Sigmoid colon (tissue), 7 donors: ENCODE results near the gene MPV17L. TPM values are rescaled to one million over a fixed set of nuclear protein-coding genes. Genes with fewer than 3 reads are reported as not detected.

Source experiments
- DNase-seq: peaks from one replicate; pipeline ENCODE4 v3.0.0-alpha.2; 2019
- H3K27ac ChIP-seq, 4 donors: fragments of 200-600 bp; sonication (generic); one replicate each; pipeline ENCODE4 v1.5.1; 2016 to 2019; ENCODE audit warnings: mild to moderate bottlenecking in 1 of 4
- H3K27me3 ChIP-seq, 3 donors: fragments of 200-600 bp; sonication (generic); one replicate each; pipeline ENCODE4 v1.5.1; 2019; ENCODE audit warnings: mild to moderate bottlenecking in 1 of 3
- H3K36me3 ChIP-seq, 4 donors: fragments of 200-600 bp; sonication (generic); one replicate each; pipeline ENCODE4 v1.5.1; 2016 to 2019
- H3K4me1 ChIP-seq, 4 donors: fragments of 200-600 bp; sonication (generic); one replicate each; pipeline ENCODE4 v1.5.1; 2017 to 2019
- H3K4me3 ChIP-seq, 4 donors: fragments of 200-600 bp; sonication (generic); one replicate each; pipeline ENCODE4 v1.5.1; 2017 to 2019; ENCODE audit warnings: mild to moderate bottlenecking in 2 of 4, moderate library complexity in 1 of 4
- H3K9me3 ChIP-seq, 4 donors: fragments of 200-600 bp in 3 of 4; sonication (generic) in 3 of 4; one replicate each; pipeline versions ENCODE4 v1.5.1 to v1.6.1; 2013 to 2019
- EP300 ChIP-seq, 4 donors: sonication (generic); formaldehyde crosslinking; IDR thresholded peaks; one replicate each; pipeline ENCODE4 v1.6.1; 2017; ENCODE audit warnings: antibody characterized with exemption in 4 of 4
- POLR2A ChIP-seq, 2 donors: fragments of 450-650 bp; IDR thresholded peaks; one replicate each; pipeline ENCODE4 v1.6.1; 2016; ENCODE audit warnings: antibody characterized with exemption in 2 of 2, mild to moderate bottlenecking in 2 of 2, moderate library complexity in 2 of 2
- POLR2AphosphoS5 ChIP-seq, 4 donors: sonication (generic); formaldehyde crosslinking; IDR thresholded peaks; one replicate each; pipeline ENCODE4 v1.6.1; 2017; ENCODE audit warnings: antibody characterized with exemption in 4 of 4
- WGBS, 2 donors: extraction: QIAGEN DNeasy Blood & Tissue Kit; methylation state at CpG; one replicate each; pipeline ENCODE4 v1.1.7; 2013; 5-methylcytosine and 5-hydroxymethylcytosine counted together
- intact Hi-C: fragments of 100-400 bp; cut with DNase I; formaldehyde crosslinking; loops from one replicate; pipeline ENCODE4 v1.15.1; 2023
- polyA plus RNA-seq, 3 donors: library from polyadenylated mRNA; stranded (reverse); fragments of 200-250 nt; gene quantifications; one replicate each; pipeline ENCODE4 v1.2.3, GENCODE V29; 2013
- total RNA-seq, 4 donors: library from RNA; depleted of rRNA; stranded (reverse); fragments of >200 nt; gene quantifications; one replicate each; pipeline ENCODE4 v1.1.0, GENCODE V29; 2016
- TF ChIP-seq, protein P1 (sequence below), 4 experiments: fragments of 450-650 bp in 3 of 4; fragments of 200-600 bp in 1 of 4; IDR thresholded peaks; one replicate each; pipeline ENCODE4 v1.5.1; 2016 to 2019; ENCODE audit warnings: antibody characterized with exemption in 4 of 4, mild to moderate bottlenecking in 3 of 4, moderate library complexity in 2 of 4
- donor health status: healthy with polysubstance abuse.
- donor health status: Bipolar disorder and iron deficiency.
- donor health status: healthy.

The MPV17L gene
- total and polyA plus RNA-seq, 7 donors: 1.8 to 13.9 (median 8.9) TPM

DNA sequence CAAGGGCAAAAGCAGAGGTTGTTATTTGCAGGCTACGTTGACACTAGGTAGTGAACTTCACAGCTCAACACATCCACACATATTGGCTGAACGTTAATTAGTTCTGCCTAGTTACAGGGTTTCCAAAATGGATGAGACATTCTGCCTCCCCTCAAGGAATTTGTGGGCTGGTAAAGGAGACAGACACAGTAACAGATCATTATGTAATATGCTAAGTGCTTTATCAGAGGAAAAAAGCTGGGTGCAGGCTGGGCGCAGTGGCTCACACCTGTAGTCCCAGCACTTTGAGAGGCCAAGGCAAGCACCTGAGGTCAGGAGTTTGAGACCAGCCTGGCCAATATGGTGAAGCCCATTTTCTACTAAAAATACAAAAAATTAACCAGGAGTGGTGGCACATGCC lies 65.0 kb downstream of the MPV17L start:
- H3K27me3 ChIP-seq: no peaks in the 10 kb centered on the region
- no peak for TF ChIP-seq POLR2AphosphoS5 (IDR thresholded peaks at IDR 0.05)
- TF ChIP-seq, protein P1, sequence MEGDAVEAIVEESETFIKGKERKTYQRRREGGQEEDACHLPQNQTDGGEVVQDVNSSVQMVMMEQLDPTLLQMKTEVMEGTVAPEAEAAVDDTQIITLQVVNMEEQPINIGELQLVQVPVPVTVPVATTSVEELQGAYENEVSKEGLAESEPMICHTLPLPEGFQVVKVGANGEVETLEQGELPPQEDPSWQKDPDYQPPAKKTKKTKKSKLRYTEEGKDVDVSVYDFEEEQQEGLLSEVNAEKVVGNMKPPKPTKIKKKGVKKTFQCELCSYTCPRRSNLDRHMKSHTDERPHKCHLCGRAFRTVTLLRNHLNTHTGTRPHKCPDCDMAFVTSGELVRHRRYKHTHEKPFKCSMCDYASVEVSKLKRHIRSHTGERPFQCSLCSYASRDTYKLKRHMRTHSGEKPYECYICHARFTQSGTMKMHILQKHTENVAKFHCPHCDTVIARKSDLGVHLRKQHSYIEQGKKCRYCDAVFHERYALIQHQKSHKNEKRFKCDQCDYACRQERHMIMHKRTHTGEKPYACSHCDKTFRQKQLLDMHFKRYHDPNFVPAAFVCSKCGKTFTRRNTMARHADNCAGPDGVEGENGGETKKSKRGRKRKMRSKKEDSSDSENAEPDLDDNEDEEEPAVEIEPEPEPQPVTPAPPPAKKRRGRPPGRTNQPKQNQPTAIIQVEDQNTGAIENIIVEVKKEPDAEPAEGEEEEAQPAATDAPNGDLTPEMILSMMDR (IDR thresholded peaks at IDR 0.05): no peak
- no peak for TF ChIP-seq POLR2A (IDR thresholded peaks at IDR 0.05)
- TF ChIP-seq EP300 (IDR thresholded peaks at IDR 0.05): no peak
- H3K9me3 ChIP-seq: no peaks in the 10 kb centered on the region
- H3K4me1 ChIP-seq: no peaks in the 10 kb centered on the region
- intact Hi-C loops: no loop called here
- DNase-seq: no peak
- H3K4me3 ChIP-seq: no peak overlapping the region
- H3K36me3 ChIP-seq: no peaks in the 10 kb centered on the region
- 90 to 91% methylated on average over 3 of the region's 3 CpGs for WGBS, 2 donors
- H3K27ac ChIP-seq: no peak overlapping the region

DNA sequence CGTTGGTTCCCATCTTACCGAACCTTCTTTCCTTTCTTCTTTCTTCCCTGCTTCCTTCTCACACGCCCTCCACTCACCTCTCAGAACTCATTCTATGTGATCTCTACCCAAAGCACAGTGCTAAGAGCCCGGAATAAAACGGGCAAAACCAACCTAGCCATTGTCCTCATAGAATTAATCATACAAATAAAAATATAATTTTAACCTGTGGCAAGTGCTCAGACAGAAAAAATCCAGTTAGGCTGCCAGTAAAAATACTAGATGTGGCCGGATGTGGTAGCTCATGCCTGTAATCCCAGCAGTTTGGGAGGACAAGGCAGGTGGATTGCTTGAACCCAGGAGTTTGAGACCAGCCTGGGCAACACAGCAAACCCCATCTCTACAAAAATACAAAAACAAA lies 65.8 kb downstream of the MPV17L start:
- Histone ChIP-seq H3K4me3 (no peak overlapping the region), H3K9me3 (no peaks in the 10 kb centered on the region), H3K36me3 (no peaks in the 10 kb centered on the region), H3K4me1 (no peaks in the 10 kb centered on the region), H3K27me3 (no peaks in the 10 kb centered on the region), H3K27ac (no peak overlapping the region)
- 92 to 93% methylated on average over 6 of the region's 6 CpGs for WGBS, 2 donors
- intact Hi-C loops: no loop called here
- TF ChIP-seq POLR2AphosphoS5 (IDR thresholded peaks at IDR 0.05) (no peak), POLR2A (IDR thresholded peaks at IDR 0.05) (no peak), EP300 (IDR thresholded peaks at IDR 0.05) (no peak)
- DNase-seq: no peak

Other genes starting within 250 kb of the MPV17L start
- gene NPIPA5, start 17.5 kb upstream of the MPV17L start, total RNA-seq: 10 to 100 TPM in 3 of 4 donors, 1 to 10 TPM in 1; 3.6 to 24.3 (median 11.5) TPM
- gene NPIPA5, start 17.5 kb upstream of the MPV17L start, polyA plus RNA-seq: 1 to 10 TPM; 2.0 to 7.2 (median 2.5) TPM
- gene BMERB1, start 38.8 kb downstream of the MPV17L start, total RNA-seq: 100 to 1,000 TPM in 1 of 4 donors, 10 to 100 TPM in 3; 63.4 to 112 (median 86.3) TPM
- 10 to 100 TPM in 2 of 3 donors, 1 to 10 TPM in 1; 3.7 to 26.4 (median 12.6) TPM for gene BMERB1, start 38.8 kb downstream of the MPV17L start, polyA plus RNA-seq
- 10 to 100 TPM; 43.8 to 76.7 (median 54.8) TPM for gene MARF1, start 247.4 kb downstream of the MPV17L start, total RNA-seq
- gene MARF1, start 247.4 kb downstream of the MPV17L start, polyA plus RNA-seq: 10 to 100 TPM; 13.8 to 25.1 (median 13.9) TPM